Thyroid gland (tissue), 4 donors: ENCODE measurements around the gene FBXO40.
"Not testable (repeated sequence)": the region's sequence is repeated elsewhere in the genome, so short reads cannot be mapped to it uniquely, and the experiment has no call there.

Experiments used
- POLR2A ChIP-seq, 2 donors: fragments of 450-650 bp; IDR thresholded peaks; one replicate each; pipeline ENCODE4 v1.6.1; 2017; ENCODE audit warnings: antibody characterized with exemption in 2 of 2, mild to moderate bottlenecking in 2 of 2, moderate library complexity in 1 of 2
- TF ChIP-seq, protein P1 (sequence below), 6 experiments: fragments of 200-600 bp in 3 of 6; fragments of 450-650 bp in 3 of 6; sonication (generic) in 3 of 6; IDR thresholded peaks; one replicate each; pipeline ENCODE4 v1.5.1; 2016 to 2019; ENCODE audit warnings: antibody characterized with exemption in 6 of 6, mild to moderate bottlenecking in 2 of 6, inconsistent platforms in 1 of 6, moderate library complexity in 1 of 6

DNA sequence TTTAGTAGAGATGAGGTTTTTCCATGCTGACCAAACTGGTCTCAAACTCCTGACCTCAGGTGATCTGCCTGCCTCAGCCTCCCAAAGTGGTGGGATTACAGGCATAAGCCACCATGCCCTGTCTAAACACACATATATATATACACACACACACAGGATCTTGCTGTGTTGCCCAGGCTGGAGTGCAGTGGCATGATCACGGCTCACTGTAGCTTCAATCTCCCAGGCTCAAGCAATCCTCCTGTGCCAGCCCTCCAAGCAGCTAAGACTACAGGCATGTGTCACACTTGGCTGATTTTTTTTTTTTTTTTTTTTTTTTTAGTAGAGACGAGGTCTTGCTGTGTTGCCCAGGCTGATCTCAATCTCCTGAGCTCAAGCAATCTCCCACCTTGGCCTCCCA, 6.7 kb downstream of the FBXO40 start:
- not testable (repeated sequence) for TF ChIP-seq POLR2A (IDR thresholded peaks at IDR 0.05)
- TF ChIP-seq, protein P1, sequence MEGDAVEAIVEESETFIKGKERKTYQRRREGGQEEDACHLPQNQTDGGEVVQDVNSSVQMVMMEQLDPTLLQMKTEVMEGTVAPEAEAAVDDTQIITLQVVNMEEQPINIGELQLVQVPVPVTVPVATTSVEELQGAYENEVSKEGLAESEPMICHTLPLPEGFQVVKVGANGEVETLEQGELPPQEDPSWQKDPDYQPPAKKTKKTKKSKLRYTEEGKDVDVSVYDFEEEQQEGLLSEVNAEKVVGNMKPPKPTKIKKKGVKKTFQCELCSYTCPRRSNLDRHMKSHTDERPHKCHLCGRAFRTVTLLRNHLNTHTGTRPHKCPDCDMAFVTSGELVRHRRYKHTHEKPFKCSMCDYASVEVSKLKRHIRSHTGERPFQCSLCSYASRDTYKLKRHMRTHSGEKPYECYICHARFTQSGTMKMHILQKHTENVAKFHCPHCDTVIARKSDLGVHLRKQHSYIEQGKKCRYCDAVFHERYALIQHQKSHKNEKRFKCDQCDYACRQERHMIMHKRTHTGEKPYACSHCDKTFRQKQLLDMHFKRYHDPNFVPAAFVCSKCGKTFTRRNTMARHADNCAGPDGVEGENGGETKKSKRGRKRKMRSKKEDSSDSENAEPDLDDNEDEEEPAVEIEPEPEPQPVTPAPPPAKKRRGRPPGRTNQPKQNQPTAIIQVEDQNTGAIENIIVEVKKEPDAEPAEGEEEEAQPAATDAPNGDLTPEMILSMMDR (IDR thresholded peaks at IDR 0.05): not testable (repeated sequence)
